NB4 (cell line): ENCODE results near the gene GALNT13.

Source experiments
- POLR2A ChIP-seq: IDR thresholded peaks from 2 replicates; pipeline ENCODE4 v1.6.1; 2011; ENCODE audit warnings: mild to moderate bottlenecking; ENCODE audit not compliant: insufficient read length; ENCODE audit errors: extremely low read depth
- TF ChIP-seq, protein P1 (sequence below): IDR thresholded peaks from one replicate; pipeline ENCODE4 v1.5.1; 2012; ENCODE audit warnings: low read depth, low read length

DNA sequence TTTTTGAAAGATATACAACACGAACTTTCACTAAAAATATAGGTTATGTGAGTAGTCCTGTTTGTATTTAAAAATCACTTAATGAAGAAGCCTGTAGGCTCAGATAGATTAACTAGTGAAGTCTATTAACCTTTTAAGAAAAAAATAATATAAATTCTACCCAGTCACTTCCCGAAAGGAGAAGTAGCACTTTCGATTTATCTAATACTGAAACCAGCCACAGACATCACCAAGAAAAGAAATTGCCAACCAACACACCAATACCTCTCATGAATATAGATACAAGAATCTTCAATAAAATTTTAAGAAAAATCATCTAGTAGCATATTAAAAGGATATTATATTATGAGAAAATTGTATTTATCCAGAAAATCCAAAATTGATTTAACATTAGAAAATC, 160.5 kb downstream of the GALNT13 start:
- TF ChIP-seq, protein P1, sequence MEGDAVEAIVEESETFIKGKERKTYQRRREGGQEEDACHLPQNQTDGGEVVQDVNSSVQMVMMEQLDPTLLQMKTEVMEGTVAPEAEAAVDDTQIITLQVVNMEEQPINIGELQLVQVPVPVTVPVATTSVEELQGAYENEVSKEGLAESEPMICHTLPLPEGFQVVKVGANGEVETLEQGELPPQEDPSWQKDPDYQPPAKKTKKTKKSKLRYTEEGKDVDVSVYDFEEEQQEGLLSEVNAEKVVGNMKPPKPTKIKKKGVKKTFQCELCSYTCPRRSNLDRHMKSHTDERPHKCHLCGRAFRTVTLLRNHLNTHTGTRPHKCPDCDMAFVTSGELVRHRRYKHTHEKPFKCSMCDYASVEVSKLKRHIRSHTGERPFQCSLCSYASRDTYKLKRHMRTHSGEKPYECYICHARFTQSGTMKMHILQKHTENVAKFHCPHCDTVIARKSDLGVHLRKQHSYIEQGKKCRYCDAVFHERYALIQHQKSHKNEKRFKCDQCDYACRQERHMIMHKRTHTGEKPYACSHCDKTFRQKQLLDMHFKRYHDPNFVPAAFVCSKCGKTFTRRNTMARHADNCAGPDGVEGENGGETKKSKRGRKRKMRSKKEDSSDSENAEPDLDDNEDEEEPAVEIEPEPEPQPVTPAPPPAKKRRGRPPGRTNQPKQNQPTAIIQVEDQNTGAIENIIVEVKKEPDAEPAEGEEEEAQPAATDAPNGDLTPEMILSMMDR: no peak
- no peak for TF ChIP-seq POLR2A
